ENCODE results near the gene CDH23. TPM values are rescaled to one million over a fixed set of nuclear protein-coding genes. Genes with fewer than 3 reads are reported as not detected.
A peak's percentile ranks its signal among the peaks of the same experiment; 100 is the strongest.

Gene CDH23
- total and polyA plus RNA-seq, 9 of the 15 experiments (the other 6 are each of a cell fraction or from before 2014, with no cell fraction given): 0.18 to 1.2 (median 0.47) TPM

GRCh38 chr10:71547876-71548846 is 151.4 kb downstream of the CDH23 start (continued):
- peak; percentile 55; the same call in 1 of the 2 replicates for TF ChIP-seq ZBTB40 (IDR thresholded peaks at IDR 0.05)
- TF ChIP-seq ZBTB40 (CRISPR knock-in tag; IDR thresholded peaks at IDR 0.05): no peak
- TF ChIP-seq CTCF (IDR thresholded peaks at IDR 0.05 in 2 of 3, conservative IDR thresholded peaks at IDR 0.05 in 1 of 3; ENCODE audit: insufficient read depth in 2 of 3, low read depth in 1 of 3, low read length in 3 of 3): peak; percentile 64 to 68 (median 68)
- peak; percentile 88 for TF ChIP-seq BCOR (IDR thresholded peaks at IDR 0.05)
- TF ChIP-seq FOSL1 (tag; conservative IDR thresholded peaks at IDR 0.05): no peak
- no peak for TF ChIP-seq HDAC1 (IDR thresholded peaks at IDR 0.05)
- no peak for TF ChIP-seq KLF13 (tag; IDR thresholded peaks at IDR 0.05; ENCODE audit: borderline replicate concordance, low read depth)
- peak; percentile 46; the same call in 1 of the 2 replicates for TF ChIP-seq DMBX1 (CRISPR knock-in tag; IDR thresholded peaks at IDR 0.05; ENCODE audit: borderline replicate concordance)
- 0 out of 2 replicates have a peak, but pooled peaks have one; percentile 49 for TF ChIP-seq ZC3H4 (CRISPR knock-in tag; IDR thresholded peaks at IDR 0.05; ENCODE audit: borderline replicate concordance)
- TF ChIP-seq ZNF778 (CRISPR knock-in tag; IDR thresholded peaks at IDR 0.05): no peak
- TF ChIP-seq SMC3 (conservative IDR thresholded peaks at IDR 0.05; ENCODE audit: insufficient read depth, low read depth, low read length): 0 out of 2 replicates have a peak, but pooled peaks have one; percentile 21
- no peak for TF ChIP-seq TOE1 (IDR thresholded peaks at IDR 0.05; ENCODE audit: borderline replicate concordance)
- no peak for TF ChIP-seq TOE1 (CRISPR knock-in tag; IDR thresholded peaks at IDR 0.05; ENCODE audit: borderline replicate concordance, low read depth)
- TF ChIP-seq DDX20 (tag; IDR thresholded peaks at IDR 0.05; ENCODE audit: low read depth): 0 out of 2 replicates have a peak, but pooled peaks have one; percentile 36
- peak in 1 of 2 experiments; percentile 84; a peak in 1 of 3 replicates for TF ChIP-seq CBX3 (IDR thresholded peaks at IDR 0.05; ENCODE audit: borderline replicate concordance in 1 of 2, low read length in 2 of 2)
